Measurements from ENCODE around the gene PEX3.
"Not testable (repeated sequence)": the region's sequence is repeated elsewhere in the genome, so short reads cannot be mapped to it uniquely, and the experiment has no call there.

Gene PEX3

DNA sequence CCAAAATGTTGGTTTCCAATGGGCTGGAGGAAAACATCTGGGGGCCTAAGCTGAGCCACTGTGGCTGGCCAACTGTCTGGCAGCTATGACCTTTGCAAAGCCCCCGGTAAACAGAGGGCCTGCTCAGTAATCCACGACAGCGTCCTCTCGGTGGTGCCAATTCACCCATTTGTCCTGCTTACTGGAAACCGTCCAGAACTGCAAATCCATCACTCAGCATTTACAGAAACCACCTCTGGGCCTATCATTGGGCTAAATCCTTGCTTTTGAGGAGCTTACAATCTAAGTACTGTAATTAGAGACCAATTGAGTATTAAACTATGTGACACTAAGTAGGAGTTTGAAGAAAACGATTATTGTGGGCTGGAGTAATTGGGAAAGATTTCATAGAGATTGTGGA lies 31.1 kb upstream of the PEX3 start:
- Histone ChIP-seq H3K36me3 (ENCODE audit: insufficient read depth, low read length) (no peaks in the 10 kb centered on the region), H3K9me3 (ENCODE audit: low read length) (no peaks in the 10 kb centered on the region), H3K27me3 (ENCODE audit: control insufficient read depth in 1 of 2, insufficient read depth in 2 of 2, low read length in 2 of 2) (no peaks in the 10 kb centered on the region), H3K27ac (ENCODE audit: low read depth, low read length) (no peak overlapping the region), H3K4me3 (ENCODE audit: low read depth in 1 of 2, low read length in 2 of 2) (no peak overlapping the region), H3K9ac (ENCODE audit: low read length) (no peak overlapping the region), H3K4me1 (ENCODE audit: insufficient read depth, low read length) (peaks cover 5% of the 10 kb centered on the region)

DNA sequence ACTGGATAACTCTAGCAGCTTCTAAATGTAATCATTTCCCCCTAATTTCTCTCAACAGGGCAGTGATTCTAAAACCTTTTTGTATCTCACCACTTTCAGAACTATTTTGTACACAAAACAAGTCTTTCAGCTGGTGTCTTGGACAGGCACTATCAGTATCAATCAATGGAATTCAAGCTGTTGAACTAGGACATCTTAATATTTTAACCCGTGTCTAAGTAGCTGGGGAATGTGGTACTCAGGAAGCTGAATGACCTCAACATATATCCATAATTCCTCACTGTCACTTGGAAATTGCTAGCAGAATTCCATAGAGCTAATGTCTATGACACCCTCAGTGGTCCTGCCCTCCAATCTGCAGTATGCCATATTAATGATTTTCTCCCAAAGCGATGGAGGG lies 24.6 kb upstream of the PEX3 start:
- H3K4me1 ChIP-seq (ENCODE audit: insufficient read depth, low read length) = no peaks in the 10 kb centered on the region
- H3K27me3 ChIP-seq (ENCODE audit: control insufficient read depth in 1 of 2, insufficient read depth in 2 of 2, low read length in 2 of 2) = no peaks in the 10 kb centered on the region
- no peaks in the 10 kb centered on the region for H3K9me3 ChIP-seq (ENCODE audit: low read length)
- no peak overlapping the region for H3K9ac ChIP-seq (ENCODE audit: low read length)
- no peak overlapping the region for H3K4me3 ChIP-seq (ENCODE audit: low read depth in 1 of 2, low read length in 2 of 2)
- H3K36me3 ChIP-seq (ENCODE audit: insufficient read depth, low read length) = no peaks in the 10 kb centered on the region
- no peak overlapping the region for H3K27ac ChIP-seq (ENCODE audit: low read depth, low read length)

DNA sequence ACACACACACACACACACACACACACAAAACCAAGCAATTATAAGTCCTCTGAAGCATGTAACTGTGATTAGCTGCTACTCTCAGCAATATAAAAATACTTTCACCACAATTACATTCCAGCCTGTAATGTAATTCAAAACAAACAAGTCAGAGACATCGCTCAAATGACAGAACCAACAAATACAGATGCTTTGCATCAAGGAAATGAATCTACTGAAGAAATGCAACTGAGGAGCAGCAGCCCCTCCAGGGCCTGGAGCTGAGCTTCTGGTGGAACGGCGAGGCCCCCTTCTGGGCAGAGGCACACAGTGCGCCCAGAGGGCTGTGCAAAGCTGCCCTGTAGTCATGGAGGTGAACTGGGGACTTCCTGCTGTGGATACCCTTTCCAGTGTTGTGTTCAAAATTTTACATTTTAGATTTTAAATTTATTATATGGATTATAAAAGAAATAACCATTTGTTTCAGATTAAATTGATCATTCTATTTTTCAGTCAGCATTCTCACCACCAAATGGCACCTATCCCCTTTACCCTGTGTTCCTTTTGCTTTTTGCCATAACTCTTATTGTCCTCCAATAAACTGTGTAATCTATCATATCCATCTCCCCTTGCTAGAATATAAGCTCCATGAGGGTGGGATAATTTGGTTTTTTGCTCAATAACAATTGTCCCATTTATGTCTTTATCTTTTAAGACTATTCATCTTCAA lies 23.3 kb upstream of the PEX3 start:
- H3K4me1 ChIP-seq (ENCODE audit: insufficient read depth, low read length) = no peaks in the 10 kb centered on the region
- H3K27me3 ChIP-seq (ENCODE audit: control insufficient read depth in 1 of 2, insufficient read depth in 2 of 2, low read length in 2 of 2) = no peaks in the 10 kb centered on the region
- no peak overlapping the region for H3K27ac ChIP-seq (ENCODE audit: low read depth, low read length)
- no peak overlapping the region for H3K9ac ChIP-seq (ENCODE audit: low read length)
- no peaks in the 10 kb centered on the region for H3K9me3 ChIP-seq (ENCODE audit: low read length)
- H3K36me3 ChIP-seq (ENCODE audit: insufficient read depth, low read length) = no peaks in the 10 kb centered on the region
- no peak overlapping the region for H3K4me3 ChIP-seq (ENCODE audit: low read depth in 1 of 2, low read length in 2 of 2)

DNA sequence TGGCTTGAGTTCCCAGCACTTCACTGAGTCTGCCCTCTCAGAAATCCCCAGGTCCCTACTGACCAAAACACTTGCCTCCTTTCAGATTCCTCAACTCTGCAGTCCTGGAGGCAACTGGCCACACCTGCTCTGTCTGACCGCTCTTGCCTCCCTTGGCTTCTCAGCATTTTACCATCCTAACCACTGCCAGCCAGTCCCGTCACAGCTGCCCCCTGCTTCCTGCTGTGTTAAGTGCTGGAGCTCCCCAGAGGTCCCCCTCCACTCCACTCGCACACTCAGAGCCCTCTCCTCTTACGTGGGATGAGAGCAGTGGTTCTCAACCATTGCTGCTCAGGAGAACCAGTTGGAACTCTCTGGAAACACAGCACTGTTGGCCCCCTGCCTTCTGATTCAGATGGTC lies 20.6 kb upstream of the PEX3 start:
- H3K4me3 ChIP-seq (ENCODE audit: low read depth in 1 of 2, low read length in 2 of 2) = no peak overlapping the region
- no peak overlapping the region for H3K9ac ChIP-seq (ENCODE audit: low read length)
- H3K4me1 ChIP-seq (ENCODE audit: insufficient read depth, low read length) = no peaks in the 10 kb centered on the region
- no peaks in the 10 kb centered on the region for H3K27me3 ChIP-seq (ENCODE audit: control insufficient read depth in 1 of 2, insufficient read depth in 2 of 2, low read length in 2 of 2)
- no peaks in the 10 kb centered on the region for H3K36me3 ChIP-seq (ENCODE audit: insufficient read depth, low read length)
- H3K9me3 ChIP-seq (ENCODE audit: low read length) = no peaks in the 10 kb centered on the region
- H3K27ac ChIP-seq (ENCODE audit: low read depth, low read length) = no peak overlapping the region

DNA sequence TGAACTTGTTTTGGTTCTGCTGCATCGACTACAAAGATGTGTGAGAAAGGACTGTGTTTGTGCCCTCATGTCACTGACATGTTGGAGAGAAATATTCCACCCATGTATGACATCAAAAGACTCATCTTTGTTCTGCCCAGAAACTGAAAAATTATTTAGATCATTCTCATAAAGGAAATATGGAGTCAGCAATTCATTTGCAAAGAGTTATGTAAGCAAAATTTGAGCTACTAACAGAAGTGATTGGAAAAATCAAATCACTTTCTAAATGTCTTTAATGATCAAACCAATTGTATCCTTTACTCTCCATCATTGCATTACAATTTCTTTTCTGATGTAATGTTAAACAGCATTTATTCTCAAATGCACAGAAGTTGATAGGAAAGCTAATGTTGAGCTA lies 19.4 kb upstream of the PEX3 start:
- Histone ChIP-seq H3K9ac (ENCODE audit: low read length) (no peak overlapping the region), H3K4me3 (ENCODE audit: low read depth in 1 of 2, low read length in 2 of 2) (no peak overlapping the region), H3K36me3 (ENCODE audit: insufficient read depth, low read length) (no peaks in the 10 kb centered on the region), H3K27me3 (ENCODE audit: control insufficient read depth in 1 of 2, insufficient read depth in 2 of 2, low read length in 2 of 2) (no peaks in the 10 kb centered on the region), H3K9me3 (ENCODE audit: low read length) (no peaks in the 10 kb centered on the region), H3K27ac (ENCODE audit: low read depth, low read length) (no peak overlapping the region), H3K4me1 (ENCODE audit: insufficient read depth, low read length) (no peaks in the 10 kb centered on the region)

DNA sequence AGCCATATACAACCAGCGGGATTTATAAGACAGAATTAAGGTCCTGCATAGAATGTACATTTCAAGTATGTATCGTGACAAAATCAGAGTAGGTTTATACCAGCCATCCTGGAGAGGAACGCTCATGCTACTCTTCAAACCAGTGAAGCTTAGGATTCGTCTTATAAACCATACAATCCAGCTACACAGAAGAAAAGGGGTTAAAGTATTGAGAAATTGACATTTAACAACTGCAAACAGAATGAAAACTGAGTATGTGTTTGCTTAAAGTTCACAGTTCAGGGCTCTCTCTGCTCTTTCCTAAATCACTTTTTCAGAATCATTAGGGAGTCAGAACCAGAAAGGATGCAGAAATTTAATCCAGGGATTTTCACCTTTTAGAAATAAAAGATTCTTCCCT lies 18.0 kb upstream of the PEX3 start:
- Histone ChIP-seq H3K27me3 (ENCODE audit: control insufficient read depth in 1 of 2, insufficient read depth in 2 of 2, low read length in 2 of 2) (no peaks in the 10 kb centered on the region), H3K9me3 (ENCODE audit: low read length) (no peaks in the 10 kb centered on the region)

DNA sequence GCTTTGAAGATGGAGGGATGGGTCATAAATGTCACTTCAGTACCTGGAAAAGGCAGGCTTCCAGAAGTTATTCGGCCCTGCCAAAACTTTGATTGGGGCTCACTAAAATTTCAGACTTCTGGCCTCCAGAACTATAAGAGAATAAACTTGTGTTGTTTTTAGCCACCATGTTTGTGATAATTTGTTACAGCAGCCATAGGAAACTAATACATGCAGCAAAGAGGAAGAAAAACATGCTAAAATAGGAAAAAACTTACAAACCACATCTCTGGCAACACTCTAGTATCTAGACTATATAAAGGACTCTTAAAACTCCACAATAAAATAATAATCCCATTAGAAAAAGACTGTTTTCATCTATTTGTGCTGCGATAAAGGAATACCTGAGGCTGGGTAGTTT lies 9.6 kb upstream of the PEX3 start:
- H3K4me3 ChIP-seq (ENCODE audit: low read depth in 1 of 2, low read length in 2 of 2) = no peak overlapping the region
- no peaks in the 10 kb centered on the region for H3K9me3 ChIP-seq (ENCODE audit: low read length)
- no peaks in the 10 kb centered on the region for H3K36me3 ChIP-seq (ENCODE audit: insufficient read depth, low read length)
- H3K4me1 ChIP-seq (ENCODE audit: insufficient read depth, low read length) = no peaks in the 10 kb centered on the region
- H3K27ac ChIP-seq (ENCODE audit: low read depth, low read length) = no peak overlapping the region
- no peaks in the 10 kb centered on the region for H3K27me3 ChIP-seq (ENCODE audit: control insufficient read depth in 1 of 2, insufficient read depth in 2 of 2, low read length in 2 of 2)
- H3K9ac ChIP-seq (ENCODE audit: low read length) = no peak overlapping the region

More for the DNA sequence above, 18.0 kb upstream of the PEX3 start:
- Histone ChIP-seq H3K9ac (ENCODE audit: low read length) (no peak overlapping the region), H3K36me3 (ENCODE audit: insufficient read depth, low read length) (no peaks in the 10 kb centered on the region), H3K4me1 (ENCODE audit: insufficient read depth, low read length) (no peaks in the 10 kb centered on the region), H3K4me3 (ENCODE audit: low read depth in 1 of 2, low read length in 2 of 2) (no peak overlapping the region), H3K27ac (ENCODE audit: low read depth, low read length) (no peak overlapping the region)

DNA sequence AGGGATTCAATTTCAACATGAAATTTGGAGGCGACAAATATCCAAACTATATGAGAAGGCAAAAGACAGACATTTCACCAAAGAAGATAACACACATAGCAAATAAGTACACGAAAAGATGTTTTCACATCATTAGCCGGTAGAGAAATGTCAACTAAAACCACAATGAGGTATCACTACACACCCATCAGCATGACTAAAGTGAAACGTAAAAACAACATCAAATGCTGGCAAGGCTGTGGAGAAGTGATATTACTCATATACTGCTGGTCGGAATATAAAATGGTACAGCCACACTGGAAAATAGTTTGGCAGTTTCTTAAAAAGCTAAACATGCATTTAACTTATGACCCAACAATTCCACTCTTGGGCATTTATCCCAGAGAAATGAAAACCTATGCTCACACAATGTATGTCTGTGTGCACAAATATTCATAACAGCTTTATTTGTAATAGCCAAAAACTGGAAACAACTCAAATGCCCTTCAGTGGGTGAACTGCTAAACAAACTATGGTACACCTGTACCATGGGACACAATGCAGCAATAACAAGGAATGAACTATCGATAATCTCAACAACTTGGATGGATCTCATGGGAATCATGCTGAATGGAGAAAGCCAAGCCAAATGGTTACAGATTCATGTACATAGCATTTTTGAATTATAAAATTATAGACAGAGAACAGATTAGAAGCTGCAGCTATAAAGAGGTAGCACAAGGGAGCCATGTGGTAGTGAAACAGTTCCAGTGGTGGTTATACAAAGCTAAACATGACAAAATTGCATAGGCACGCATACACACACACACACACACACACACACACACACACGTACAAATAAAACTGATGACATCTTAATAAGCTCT lies 8.7 kb upstream of the PEX3 start:
- no peaks in the 10 kb centered on the region for H3K9me3 ChIP-seq (ENCODE audit: low read length)
- no peaks in the 10 kb centered on the region for H3K4me1 ChIP-seq (ENCODE audit: insufficient read depth, low read length)
- H3K4me3 ChIP-seq (ENCODE audit: low read depth in 1 of 2, low read length in 2 of 2) = no peak overlapping the region
- no peaks in the 10 kb centered on the region for H3K36me3 ChIP-seq (ENCODE audit: insufficient read depth, low read length)
- no peak overlapping the region for H3K27ac ChIP-seq (ENCODE audit: low read depth, low read length)
- H3K9ac ChIP-seq (ENCODE audit: low read length) = no peak overlapping the region
- H3K27me3 ChIP-seq (ENCODE audit: control insufficient read depth in 1 of 2, insufficient read depth in 2 of 2, low read length in 2 of 2) = no peaks in the 10 kb centered on the region

DNA sequence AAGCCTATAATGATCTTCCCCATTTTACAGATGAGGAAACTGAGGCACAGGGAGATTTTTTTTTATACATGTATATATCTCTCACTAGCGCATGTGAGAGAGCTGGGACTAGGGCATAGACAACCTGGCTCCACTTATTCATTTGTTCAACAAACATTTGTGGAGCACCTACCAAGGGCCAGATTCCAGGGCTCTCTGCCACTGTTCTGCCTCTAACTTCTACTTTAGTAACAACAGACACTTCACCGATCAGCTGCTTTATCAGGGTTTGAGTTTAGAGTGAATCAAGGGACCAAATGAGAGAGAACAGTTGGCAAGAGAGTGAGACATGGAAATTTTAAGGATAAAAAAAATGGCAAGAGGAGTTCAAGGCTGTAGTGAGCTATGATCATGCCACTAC lies 7.5 kb upstream of the PEX3 start:
- Histone ChIP-seq H3K9ac (ENCODE audit: low read length) (no peak overlapping the region), H3K36me3 (ENCODE audit: insufficient read depth, low read length) (no peaks in the 10 kb centered on the region), H3K27ac (ENCODE audit: low read depth, low read length) (no peak overlapping the region), H3K9me3 (ENCODE audit: low read length) (no peaks in the 10 kb centered on the region), H3K4me1 (ENCODE audit: insufficient read depth, low read length) (no peaks in the 10 kb centered on the region), H3K4me3 (ENCODE audit: low read depth in 1 of 2, low read length in 2 of 2) (no peak overlapping the region), H3K27me3 (ENCODE audit: control insufficient read depth in 1 of 2, insufficient read depth in 2 of 2, low read length in 2 of 2) (no peaks in the 10 kb centered on the region)

DNA sequence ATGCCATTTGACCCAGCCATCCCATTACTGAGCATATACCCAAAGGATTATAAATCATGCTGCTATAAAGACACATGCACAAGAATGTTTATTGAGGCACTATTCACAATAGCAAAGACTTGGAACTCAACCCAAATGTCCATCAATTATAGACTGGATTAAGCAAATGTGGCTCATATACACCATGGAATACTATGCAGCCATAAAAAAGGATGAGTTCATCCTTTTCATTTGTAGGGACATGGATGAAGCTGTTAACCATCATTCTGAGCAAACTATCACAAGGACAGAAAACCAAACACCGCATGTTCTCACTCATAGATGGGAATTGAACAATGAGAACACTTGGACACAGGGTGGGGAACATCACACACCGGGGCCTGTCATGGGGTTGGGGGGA lies 2.7 kb upstream of the PEX3 start:
- not testable (repeated sequence) for H3K9ac ChIP-seq (ENCODE audit: low read length); H3K36me3 ChIP-seq (ENCODE audit: insufficient read depth, low read length); H3K27me3 ChIP-seq (ENCODE audit: control insufficient read depth in 1 of 2, insufficient read depth in 2 of 2, low read length in 2 of 2); H3K27ac ChIP-seq (ENCODE audit: low read depth, low read length); H3K9me3 ChIP-seq (ENCODE audit: low read length); H3K4me3 ChIP-seq (ENCODE audit: low read depth in 1 of 2, low read length in 2 of 2)
- H3K4me1 ChIP-seq (ENCODE audit: insufficient read depth, low read length) = peaks cover 22% of the 10 kb centered on the region

DNA sequence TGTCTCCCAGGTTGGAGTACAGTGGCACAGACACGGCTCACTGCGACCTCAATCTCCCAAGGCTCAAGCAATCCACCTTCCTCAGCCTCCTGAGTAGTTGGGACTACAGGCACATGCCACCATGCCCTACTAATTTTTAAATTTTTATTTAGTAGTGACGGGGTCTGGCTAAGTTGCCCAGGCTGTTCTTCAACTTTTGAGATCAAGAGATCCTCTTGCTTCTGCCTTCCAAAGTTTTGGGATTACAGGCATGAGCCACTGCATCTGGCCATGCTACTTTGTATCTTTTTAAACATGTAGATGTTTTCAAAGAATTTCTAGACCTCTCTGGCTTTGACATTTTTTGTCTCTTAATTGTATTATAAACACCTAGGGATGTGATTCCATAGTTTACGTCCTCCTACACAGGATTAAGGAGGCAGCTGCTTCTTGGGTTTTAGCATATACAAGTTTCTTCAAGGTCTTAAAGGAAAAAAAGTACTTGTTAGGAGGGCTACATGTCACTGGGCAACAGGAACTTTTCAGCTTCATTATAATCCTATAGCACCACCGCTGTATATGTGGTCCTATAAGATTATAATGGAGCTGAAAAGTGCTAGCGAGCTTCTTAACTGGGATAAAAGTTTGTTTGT lies 1.4 kb upstream of the PEX3 start:
- Histone ChIP-seq H3K27me3 (ENCODE audit: control insufficient read depth in 1 of 2, insufficient read depth in 2 of 2, low read length in 2 of 2) (no peaks in the 10 kb centered on the region), H3K9me3 (ENCODE audit: low read length) (no peaks in the 10 kb centered on the region), H3K36me3 (ENCODE audit: insufficient read depth, low read length) (no peaks in the 10 kb centered on the region), H3K4me1 (ENCODE audit: insufficient read depth, low read length) (peaks cover 22% of the 10 kb centered on the region), H3K4me3 (ENCODE audit: low read depth in 1 of 2, low read length in 2 of 2) (peak overlapping the region; percentile 73 to 99), H3K9ac (ENCODE audit: low read length) (peak overlapping the region; percentile 98), H3K27ac (ENCODE audit: low read depth, low read length) (no peak overlapping the region)
